Ishikawa (cell line): Measurements from ENCODE around the gene PITPNC1.

Experiments used
- CEBPB ChIP-seq: IDR thresholded peaks from 2 replicates; pipeline ENCODE4 v1.6.1; 2012
- CREB1 ChIP-seq: IDR thresholded peaks from 2 replicates; pipeline ENCODE4 v1.6.1; 2012; ENCODE audit warnings: low read depth
- EGR1 ChIP-seq: IDR thresholded peaks from 2 replicates; pipeline ENCODE4 v1.6.1; 2012
- EP300 ChIP-seq: IDR thresholded peaks from 2 replicates; pipeline ENCODE4 v1.6.1; 2012; ENCODE audit warnings: borderline replicate concordance
- FOXM1 ChIP-seq: IDR thresholded peaks from 2 replicates; pipeline ENCODE4 v1.6.1; 2012; ENCODE audit warnings: low read depth, borderline replicate concordance
- MAX ChIP-seq: IDR thresholded peaks from 2 replicates; pipeline ENCODE4 v1.6.1; 2012
- NFIC ChIP-seq: IDR thresholded peaks from 2 replicates; pipeline ENCODE4 v1.6.1; 2012
- RAD21 ChIP-seq: IDR thresholded peaks from 2 replicates; pipeline ENCODE4 v1.6.1; 2012; ENCODE audit warnings: low read depth
- REST ChIP-seq: IDR thresholded peaks from 2 replicates; pipeline ENCODE4 v1.6.1; 2012; ENCODE audit warnings: low read depth, mild to moderate bottlenecking
- TAF1 ChIP-seq: IDR thresholded peaks from 2 replicates; pipeline ENCODE4 v1.6.1; 2012; ENCODE audit warnings: low read depth, mild to moderate bottlenecking
- TCF12 ChIP-seq: IDR thresholded peaks from 2 replicates; pipeline ENCODE4 v1.6.1; 2012; ENCODE audit warnings: low read depth
- TEAD4 ChIP-seq: IDR thresholded peaks from 2 replicates; pipeline ENCODE4 v1.6.1; 2012
- USF1 ChIP-seq: IDR thresholded peaks from 2 replicates; pipeline ENCODE4 v1.6.1; 2012
- YY1 ChIP-seq: IDR thresholded peaks from 2 replicates; pipeline ENCODE4 v1.6.1; 2012; ENCODE audit warnings: low read depth
- ZBTB7A ChIP-seq: IDR thresholded peaks from 2 replicates; pipeline ENCODE4 v1.6.1; 2012; ENCODE audit warnings: low read depth

The PITPNC1 gene

GRCh38 chr17:67461228-67461780 is 84.2 kb downstream of the PITPNC1 start:
- no peak for TF ChIP-seq EP300
- no peak for TF ChIP-seq YY1
- TF ChIP-seq NFIC, result no peak
- TF ChIP-seq REST, result no peak
- TF ChIP-seq EGR1, result no peak
- TF ChIP-seq USF1, result no peak
- TF ChIP-seq TAF1, result no peak
- TF ChIP-seq TEAD4, result no peak
- no peak for TF ChIP-seq ZBTB7A
- no peak for TF ChIP-seq CEBPB
- no peak for TF ChIP-seq MAX
- TF ChIP-seq TCF12, result no peak
- no peak for TF ChIP-seq FOXM1
- no peak for TF ChIP-seq CREB1
- TF ChIP-seq RAD21, result no peak

GRCh38 chr17:67461876-67462275 is 84.8 kb downstream of the PITPNC1 start:
- TF ChIP-seq RAD21, result no peak

- no peak for TF ChIP-seq CREB1
- no peak for TF ChIP-seq YY1
- TF ChIP-seq NFIC, result no peak
Measured at GRCh38 chr17:67466251-67466796, 89.2 kb downstream of the PITPNC1 start.

GRCh38 chr17:67467500-67468455 is 90.7 kb downstream of the PITPNC1 start:
- no peak for TF ChIP-seq REST

- TF ChIP-seq TEAD4 (no peak), TCF12 (no peak), NFIC (no peak), CREB1 (no peak)
Measured at GRCh38 chr17:67469208-67469980, 92.3 kb downstream of the PITPNC1 start.

- no peak for TF ChIP-seq TAF1
Measured at GRCh38 chr17:67470163-67470562, 93.1 kb downstream of the PITPNC1 start.

GRCh38 chr17:67471118-67471517 is 94.0 kb downstream of the PITPNC1 start:
- no peak for TF ChIP-seq TCF12
- TF ChIP-seq USF1, result no peak
- TF ChIP-seq CREB1, result no peak
- TF ChIP-seq RAD21, result no peak
- TF ChIP-seq ZBTB7A, result no peak
- TF ChIP-seq CEBPB, result no peak
- TF ChIP-seq NFIC, result no peak
- no peak for TF ChIP-seq MAX
- TF ChIP-seq REST, result no peak
- no peak for TF ChIP-seq EGR1
- TF ChIP-seq EP300, result no peak
- no peak for TF ChIP-seq FOXM1
- no peak for TF ChIP-seq YY1
- TF ChIP-seq TAF1, result no peak
- TF ChIP-seq TEAD4, result no peak
